Liver (tissue), 9 donors: ENCODE data around the gene ANKRD10. TPM values are rescaled to one million over a fixed set of nuclear protein-coding genes. Genes with fewer than 3 reads are reported as not detected.

ENCODE experiments used
- DNase-seq: peaks from one replicate; pipeline ENCODE4 v3.0.0-alpha.2; 2017; ENCODE audit warnings: low spot score
- H3K27ac ChIP-seq, 2 donors: one replicate each; pipeline ENCODE4 v1.7.0; 2013; ENCODE audit warnings: inconsistent platforms in 2 of 2, low read length in 2 of 2, control low read depth in 1 of 2, low read depth in 1 of 2, mild to moderate bottlenecking in 1 of 2
- H3K27me3 ChIP-seq, 4 donors: one replicate each; pipeline versions ENCODE4 v1.6.1 to v1.7.0; 2013; ENCODE audit warnings: low read length in 3 of 4, inconsistent platforms in 1 of 4, mild to moderate bottlenecking in 1 of 4, moderate library complexity in 1 of 4; ENCODE audit not compliant: control insufficient read depth in 4 of 4, insufficient read depth in 4 of 4
- H3K36me3 ChIP-seq, 4 donors: one replicate each; pipeline versions ENCODE4 v1.6.1 to v1.7.0; 2013; ENCODE audit warnings: low read length in 3 of 4, mild to moderate bottlenecking in 3 of 4, low read depth in 1 of 4, moderate library complexity in 1 of 4; ENCODE audit not compliant: control insufficient read depth in 4 of 4, insufficient read depth in 3 of 4
- H3K4me1 ChIP-seq, 4 donors: one replicate each; pipeline versions ENCODE4 v1.6.1 to v1.7.0; 2013; ENCODE audit warnings: low read length in 3 of 4, mild to moderate bottlenecking in 3 of 4, moderate library complexity in 1 of 4; ENCODE audit not compliant: control insufficient read depth in 4 of 4, insufficient read depth in 4 of 4
- H3K4me3 ChIP-seq, 3 donors: one replicate each; pipeline versions ENCODE4 v1.6.1 to v1.7.0; 2013; ENCODE audit warnings: low read length in 3 of 3, control low read depth in 1 of 3, low read depth in 1 of 3, mild to moderate bottlenecking in 1 of 3
- H3K9ac ChIP-seq, 2 donors: one replicate each; pipeline ENCODE4 v1.7.0; 2013; ENCODE audit warnings: low read length in 2 of 2, mild to moderate bottlenecking in 2 of 2, moderate library complexity in 2 of 2, control low read depth in 1 of 2, low read depth in 1 of 2
- H3K9me3 ChIP-seq, 4 donors: one replicate each; pipeline versions ENCODE4 v1.6.1 to v1.7.0; 2013; ENCODE audit warnings: low read length in 3 of 4; ENCODE audit not compliant: control insufficient read depth in 4 of 4
- ATF3 ChIP-seq: IDR thresholded peaks from 2 replicates; pipeline ENCODE4 v1.6.1; 2016; ENCODE audit warnings: antibody characterized with exemption
- CTCF ChIP-seq: fragments of 150-350 bp; IDR thresholded peaks from 2 replicates; pipeline ENCODE4 v1.5.1; 2017; ENCODE audit warnings: improper control_type of control experiment, low read depth, low read length; ENCODE audit not compliant: missing input control
- EGR1 ChIP-seq, 2 donors: IDR thresholded peaks; 2 replicates each; pipeline ENCODE4 v1.6.1; 2016 to 2018; ENCODE audit warnings: antibody characterized with exemption in 2 of 2, low read depth in 2 of 2
- FOXA1 ChIP-seq: IDR thresholded peaks from 2 replicates; pipeline ENCODE4 v1.6.1; 2016; ENCODE audit warnings: antibody characterized with exemption
- FOXA2 ChIP-seq: IDR thresholded peaks from 2 replicates; pipeline ENCODE4 v1.6.1; 2016; ENCODE audit warnings: antibody characterized with exemption
- GABPA ChIP-seq, 2 donors: IDR thresholded peaks in 1 of 2; conservative IDR thresholded peaks in 1 of 2; 2 replicates each; pipeline ENCODE4 v1.6.1; 2016; ENCODE audit warnings: antibody characterized with exemption in 2 of 2, mild to moderate bottlenecking in 1 of 2, moderate library complexity in 1 of 2
- HNF4A ChIP-seq, 2 donors: conservative IDR thresholded peaks; 2 replicates each; pipeline ENCODE4 v1.6.1; 2016; ENCODE audit warnings: antibody characterized with exemption in 2 of 2, mild to moderate bottlenecking in 2 of 2
- HNF4G ChIP-seq: IDR thresholded peaks from 2 replicates; pipeline ENCODE4 v1.6.1; 2016; ENCODE audit warnings: antibody characterized with exemption
- JUND ChIP-seq, 2 donors: IDR thresholded peaks; 2 replicates each; pipeline ENCODE4 v1.6.1; 2016; ENCODE audit warnings: antibody characterized with exemption in 2 of 2
- MAX ChIP-seq: IDR thresholded peaks from 2 replicates; pipeline ENCODE4 v1.6.1; 2016; ENCODE audit warnings: antibody characterized with exemption
- NR2F2 ChIP-seq: IDR thresholded peaks from 2 replicates; pipeline ENCODE4 v1.6.1; 2016; ENCODE audit warnings: antibody characterized with exemption
- RAD21 ChIP-seq, 2 donors: IDR thresholded peaks; 2 replicates each; pipeline ENCODE4 v1.6.1; 2016; ENCODE audit warnings: antibody characterized with exemption in 2 of 2, mild to moderate bottlenecking in 2 of 2
- REST ChIP-seq: IDR thresholded peaks from 2 replicates; pipeline ENCODE4 v1.6.1; 2016; ENCODE audit warnings: antibody characterized with exemption, mild to moderate bottlenecking
- RXRA ChIP-seq, 2 donors: IDR thresholded peaks; 2 replicates each; pipeline ENCODE4 v1.6.1; 2017 to 2018; ENCODE audit warnings: antibody characterized with exemption in 2 of 2, mild to moderate bottlenecking in 1 of 2
- SP1 ChIP-seq: IDR thresholded peaks from 2 replicates; pipeline ENCODE4 v1.6.1; 2018; ENCODE audit warnings: antibody characterized with exemption, mild to moderate bottlenecking
- YY1 ChIP-seq: IDR thresholded peaks from 2 replicates; pipeline ENCODE4 v1.6.1; 2016; ENCODE audit warnings: antibody characterized with exemption, mild to moderate bottlenecking
- ZBTB33 ChIP-seq: IDR thresholded peaks from 2 replicates; pipeline ENCODE4 v1.6.1; 2016; ENCODE audit warnings: antibody characterized with exemption
- WGBS: extraction: QIAGEN DNeasy Blood & Tissue Kit; methylation state at CpG from one replicate; pipeline ENCODE4 v1.1.7; 2013; 5-methylcytosine and 5-hydroxymethylcytosine counted together
- polyA plus RNA-seq, 2 donors: library from polyadenylated mRNA; stranded (reverse) in 1 of 2; unstranded in 1 of 2; fragments of 200-250 nt in 1 of 2; fragments of >200 nt in 1 of 2; fragmentation: Nextera tagmentation in 1 of 2; extraction: Ambion mirVana in 1 of 2; gene quantifications; one replicate each; pipeline versions ENCODE4 v1.2.1 to v1.2.3, GENCODE V29; 2013 to 2015
- total RNA-seq, 2 donors: library from RNA; depleted of rRNA; stranded (reverse); fragments of >200 nt; gene quantifications; one replicate each; pipeline ENCODE4 v1.2.3, GENCODE V29; 2014
- donor health status: healthy.
- donor health status: healthy.
- donor health status: healthy.
- donor health status: healthy.
- donor health status: healthy.

The ANKRD10 gene
- total and polyA plus RNA-seq, 4 donors: 18.8 to 74.1 (median 52.9) TPM

- TF ChIP-seq EGR1 (IDR thresholded peaks at IDR 0.05; ENCODE audit: low read depth in 2 of 2) (no peak), ATF3 (no peak)
Observed at GRCh38 chr13:110950819-110951570, 36.1 kb upstream of the ANKRD10 start (continued).

- H3K9me3 ChIP-seq: no peaks in the 10 kb centered on the region
- H3K9ac ChIP-seq: no peak overlapping the region
- no peak for TF ChIP-seq NR2F2
- no peak for TF ChIP-seq ZBTB33
- TF ChIP-seq HNF4A (conservative IDR thresholded peaks at IDR 0.05): no peak
- TF ChIP-seq ATF3: no peak
- TF ChIP-seq MAX: no peak
- TF ChIP-seq JUND (IDR thresholded peaks at IDR 0.05): no peak
- no peak for TF ChIP-seq FOXA1
- TF ChIP-seq RXRA (IDR thresholded peaks at IDR 0.05): no peak
- no peak for TF ChIP-seq SP1
- TF ChIP-seq GABPA (IDR thresholded peaks at IDR 0.05 in 1 of 2, conservative IDR thresholded peaks at IDR 0.05 in 1 of 2): no peak
- no peak for TF ChIP-seq EGR1 (IDR thresholded peaks at IDR 0.05; ENCODE audit: low read depth in 2 of 2)
- no peak for TF ChIP-seq HNF4G
- TF ChIP-seq YY1: no peak
- TF ChIP-seq RAD21 (IDR thresholded peaks at IDR 0.05): no peak
- TF ChIP-seq FOXA2: no peak
- no peak for TF ChIP-seq CTCF
- TF ChIP-seq REST: no peak
- H3K27me3 ChIP-seq: peaks cover 0 to 3% (median 0%) of the 10 kb centered on the region in 4 donors
- H3K27ac ChIP-seq: no peak overlapping the region
- H3K4me3 ChIP-seq: no peak overlapping the region
- H3K4me1 ChIP-seq: no peaks in the 10 kb centered on the region
- no peaks in the 10 kb centered on the region for H3K36me3 ChIP-seq
- no peak for DNase-seq
- WGBS: 91% methylated on average over 8 of the region's 8 CpGs
Observed at GRCh38 chr13:110950356-110950755, 35.5 kb upstream of the ANKRD10 start.
